ENCODE results near the gene SBF1. TPM values are rescaled to one million over a fixed set of nuclear protein-coding genes. Genes with fewer than 3 reads are reported as not detected.
"Not testable (repeated sequence)": the region's sequence is repeated elsewhere in the genome, so short reads cannot be mapped to it uniquely, and the experiment has no call there.

The SBF1 gene
- total and polyA plus RNA-seq, 2 experiments from 2014 or later, result 25.2 to 92.0 TPM

DNA sequence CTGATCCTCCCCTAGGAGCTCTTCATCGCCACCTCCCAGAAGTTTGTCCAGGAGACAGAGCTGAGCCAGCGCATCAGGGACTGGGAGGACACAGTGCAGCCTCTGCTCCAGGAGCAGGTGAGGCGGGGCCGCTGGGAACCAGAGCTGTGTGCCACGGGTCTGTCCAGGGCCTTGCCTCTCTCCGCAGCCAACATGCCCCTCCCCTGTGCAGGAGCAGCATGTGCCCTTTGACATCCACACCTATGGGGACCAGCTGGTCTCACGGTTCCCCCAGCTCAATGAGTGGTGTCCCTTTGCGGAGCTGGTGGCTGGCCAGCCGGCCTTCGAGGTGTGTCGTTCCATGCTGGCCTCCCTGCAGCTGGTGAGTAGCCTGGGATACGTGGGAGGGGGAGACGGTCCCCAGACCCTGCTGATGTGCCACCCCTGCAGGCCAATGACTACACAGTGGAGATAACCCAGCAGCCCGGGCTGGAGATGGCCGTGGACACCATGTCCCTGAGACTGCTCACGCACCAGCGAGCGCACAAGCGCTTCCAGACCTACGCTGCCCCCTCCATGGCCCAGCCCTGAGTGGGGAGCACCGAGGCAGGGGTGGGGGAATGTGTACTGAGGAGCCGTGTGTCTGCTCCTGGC, 48.1 kb upstream of the SBF1 start:
- DNase-seq, result no peak
- Histone ChIP-seq H3K4me3 (no peak overlapping the region), H3K9ac (no peak overlapping the region), H3F3A (ENCODE audit: insufficient read depth) (peaks cover 4% of the 10 kb centered on the region; the same call in 1 of the 2 replicates), H3K79me2 (ENCODE audit: insufficient read depth) (peaks cover 34% of the 10 kb centered on the region), H3K9me2 (ENCODE audit: insufficient read depth) (no peaks in the 10 kb centered on the region), H4K20me1 (ENCODE audit: insufficient read depth) (no peaks in the 10 kb centered on the region), H2AFZ (no peak overlapping the region), H3K9me3 (ENCODE audit: low read depth) (no peaks in the 10 kb centered on the region), H3K4me1 (ENCODE audit: insufficient read depth) (no peaks in the 10 kb centered on the region), H3K36me3 (ENCODE audit: low read depth) (0 out of 2 replicates have a peak, but pooled peaks cover 6% of the 10 kb centered on the region), H3K27ac (no peak overlapping the region), H3K27me3 (replicated peaks; ENCODE audit: insufficient read depth) (no peaks in the 10 kb centered on the region), H3K4me2 (ENCODE audit: unreplicated experiment) (no peak overlapping the region)
- in situ Hi-C loops (cut with MboI), result no loop called here
- TF ChIP-seq EZH2phosphoT487 (IDR thresholded peaks at IDR 0.05; ENCODE audit: insufficient read depth, low read depth) (no peak), EZH2 (IDR thresholded peaks at IDR 0.05; ENCODE audit: insufficient read depth, poor library complexity, severe bottlenecking) (no peak)
- 88 to 90% methylated on average over 22 of the region's 22 CpGs for WGBS, 2 experiments (ENCODE audit: low coverage in 1 of 2, low lambda C conversion rate in 2 of 2, missing lambda C conversion rate in 2 of 2)

DNA sequence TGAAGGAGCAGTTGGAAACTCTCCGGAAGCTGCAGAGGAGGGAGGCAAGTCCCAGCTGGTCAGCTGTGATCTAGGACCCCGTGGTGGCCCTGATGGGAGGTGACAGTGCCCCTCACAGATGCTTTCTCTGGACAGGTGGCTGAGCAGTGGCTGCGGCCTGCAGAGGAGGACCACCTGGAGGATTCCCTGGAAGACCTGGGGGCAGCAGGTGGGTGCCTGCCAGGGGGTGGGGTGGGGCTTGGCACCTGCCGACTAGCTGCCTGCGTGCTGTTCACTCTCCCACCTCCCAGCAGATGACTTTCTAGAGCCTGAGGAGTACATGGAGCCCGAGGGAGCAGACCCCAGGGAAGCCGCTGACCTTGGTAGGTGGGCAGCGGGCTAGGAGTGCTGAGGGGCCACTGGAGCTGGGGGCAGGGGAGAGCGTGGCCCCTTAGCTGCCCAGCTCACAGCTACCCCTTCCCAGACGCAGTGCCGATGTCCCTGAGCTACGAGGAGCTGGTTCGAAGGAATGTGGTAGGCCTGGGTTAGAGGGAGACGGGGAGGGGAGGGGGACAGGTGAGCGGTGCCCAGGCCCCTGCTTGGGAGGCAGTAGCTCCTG, 47.5 kb upstream of the SBF1 start:
- no peak overlapping the region for H3K27ac ChIP-seq
- TF ChIP-seq EZH2 (IDR thresholded peaks at IDR 0.05; ENCODE audit: insufficient read depth, poor library complexity, severe bottlenecking) (no peak), EZH2phosphoT487 (IDR thresholded peaks at IDR 0.05; ENCODE audit: insufficient read depth, low read depth) (no peak)
- DNase-seq, result no peak
- WGBS, 2 experiments (ENCODE audit: low coverage in 1 of 2, low lambda C conversion rate in 2 of 2, missing lambda C conversion rate in 2 of 2), result 87 to 93% methylated on average over 11 to 15 of the region's 15 CpGs
- H3K4me3 ChIP-seq, result no peak overlapping the region
- 0 out of 2 replicates have a peak, but pooled peaks cover 1% of the 10 kb centered on the region for H3F3A ChIP-seq (ENCODE audit: insufficient read depth)
- H4K20me1 ChIP-seq (ENCODE audit: insufficient read depth), result no peaks in the 10 kb centered on the region
- in situ Hi-C loops (cut with MboI), result no loop called here
- H3K4me1 ChIP-seq (ENCODE audit: insufficient read depth), result no peaks in the 10 kb centered on the region
- H3K9me3 ChIP-seq (ENCODE audit: low read depth), result no peaks in the 10 kb centered on the region
- H3K4me2 ChIP-seq (ENCODE audit: unreplicated experiment), result no peak overlapping the region
- no peak overlapping the region for H3K9ac ChIP-seq
- H3K27me3 ChIP-seq (replicated peaks; ENCODE audit: insufficient read depth), result no peaks in the 10 kb centered on the region
- H2AFZ ChIP-seq, result no peak overlapping the region
- H3K79me2 ChIP-seq (ENCODE audit: insufficient read depth), result peaks cover 34% of the 10 kb centered on the region
- 0 out of 2 replicates have a peak, but pooled peaks cover 6% of the 10 kb centered on the region for H3K36me3 ChIP-seq (ENCODE audit: low read depth)
- H3K9me2 ChIP-seq (ENCODE audit: insufficient read depth), result no peaks in the 10 kb centered on the region

DNA sequence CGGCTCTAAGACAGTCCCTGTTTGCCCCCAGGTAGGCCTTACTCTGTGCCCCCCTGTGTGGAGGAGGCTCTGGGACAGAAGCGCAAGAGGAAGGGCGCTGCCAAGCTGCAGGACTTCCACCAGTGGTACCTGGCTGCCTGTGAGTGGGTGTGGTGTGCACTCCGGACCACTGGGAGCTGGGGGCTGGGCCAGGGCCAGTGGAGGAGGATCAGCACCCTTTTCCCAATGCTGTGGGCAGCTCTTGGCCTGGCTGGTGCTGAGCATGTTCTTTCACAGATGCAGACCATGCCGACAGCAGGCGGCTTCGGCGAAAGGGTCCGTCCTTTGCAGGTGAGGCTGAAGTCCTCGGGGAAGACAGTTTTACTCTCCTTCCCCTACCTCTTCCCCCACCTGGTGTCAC, 46.9 kb upstream of the SBF1 start:
- in situ Hi-C loops (cut with MboI), result no loop called here
- WGBS, 2 experiments (ENCODE audit: low coverage in 1 of 2, low lambda C conversion rate in 2 of 2, missing lambda C conversion rate in 2 of 2), result 85 to 92% methylated on average over 10 of the region's 10 CpGs

DNA sequence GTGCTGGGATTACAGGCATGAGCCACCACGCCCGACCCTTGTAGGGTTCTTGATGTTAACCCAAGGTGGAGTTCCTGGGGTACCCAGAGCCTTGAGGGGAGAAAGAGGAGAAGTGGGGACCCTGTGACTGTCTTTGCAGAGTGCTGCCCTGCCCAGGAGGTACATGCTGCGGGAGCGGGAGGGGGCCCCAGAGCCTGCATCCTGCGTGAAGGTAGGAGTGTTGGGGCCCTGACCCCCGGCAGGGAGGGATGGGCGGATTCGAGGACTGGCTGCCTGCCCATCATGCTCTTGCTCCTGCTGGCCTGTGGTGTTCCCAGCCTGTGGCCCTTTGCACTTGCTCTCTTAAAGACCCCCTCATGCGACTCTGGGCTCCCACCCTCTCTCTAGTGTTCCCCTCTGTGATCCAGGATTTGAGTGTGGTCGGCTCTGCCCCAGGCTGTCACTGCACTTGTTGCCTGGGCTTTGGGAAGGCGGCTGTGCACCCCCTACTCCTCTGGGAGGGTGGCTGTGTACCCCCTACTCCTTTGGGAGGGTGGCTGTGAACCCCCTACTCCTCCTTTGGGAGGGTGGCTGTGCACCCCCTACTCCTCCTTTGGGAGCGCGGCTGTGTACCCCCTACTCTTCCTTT, 46.1 kb upstream of the SBF1 start:
- Histone ChIP-seq H4K20me1 (ENCODE audit: insufficient read depth) (no peaks in the 10 kb centered on the region), H3K9ac (no peak overlapping the region), H3K36me3 (ENCODE audit: low read depth) (0 out of 2 replicates have a peak, but pooled peaks cover 6% of the 10 kb centered on the region), H3K27ac (no peak overlapping the region), H3F3A (ENCODE audit: insufficient read depth) (no peaks in the 10 kb centered on the region), H3K4me2 (ENCODE audit: unreplicated experiment) (no peak overlapping the region), H2AFZ (no peak overlapping the region), H3K9me3 (ENCODE audit: low read depth) (no peaks in the 10 kb centered on the region), H3K27me3 (replicated peaks; ENCODE audit: insufficient read depth) (no peaks in the 10 kb centered on the region), H3K4me1 (ENCODE audit: insufficient read depth) (no peaks in the 10 kb centered on the region), H3K9me2 (ENCODE audit: insufficient read depth) (no peaks in the 10 kb centered on the region), H3K4me3 (no peak overlapping the region), H3K79me2 (ENCODE audit: insufficient read depth) (peaks cover 45% of the 10 kb centered on the region)
- TF ChIP-seq EZH2 (IDR thresholded peaks at IDR 0.05; ENCODE audit: insufficient read depth, poor library complexity, severe bottlenecking), result no peak
- no peak for TF ChIP-seq EZH2phosphoT487 (IDR thresholded peaks at IDR 0.05; ENCODE audit: insufficient read depth, low read depth)
- 92% methylated on average over 12 to 13 of the region's 13 CpGs for WGBS, 2 experiments (ENCODE audit: low coverage in 1 of 2, low lambda C conversion rate in 2 of 2, missing lambda C conversion rate in 2 of 2)
- no peak for DNase-seq
- in situ Hi-C loops (cut with MboI), result no loop called here

More for the DNA sequence above, 46.9 kb upstream of the SBF1 start:
- H3K9ac ChIP-seq, result no peak overlapping the region
- H3F3A ChIP-seq (ENCODE audit: insufficient read depth), result no peaks in the 10 kb centered on the region
- H3K27me3 ChIP-seq (replicated peaks; ENCODE audit: insufficient read depth), result no peaks in the 10 kb centered on the region
- no peaks in the 10 kb centered on the region for H3K9me3 ChIP-seq (ENCODE audit: low read depth)
- H2AFZ ChIP-seq, result no peak overlapping the region
- H3K27ac ChIP-seq, result no peak overlapping the region
- H3K4me2 ChIP-seq (ENCODE audit: unreplicated experiment), result no peak overlapping the region
- no peak for DNase-seq
- no peaks in the 10 kb centered on the region for H3K9me2 ChIP-seq (ENCODE audit: insufficient read depth)
- H3K4me1 ChIP-seq (ENCODE audit: insufficient read depth), result no peaks in the 10 kb centered on the region
- 0 out of 2 replicates have a peak, but pooled peaks cover 6% of the 10 kb centered on the region for H3K36me3 ChIP-seq (ENCODE audit: low read depth)
- no peak for TF ChIP-seq EZH2phosphoT487 (IDR thresholded peaks at IDR 0.05; ENCODE audit: insufficient read depth, low read depth)
- no peak for TF ChIP-seq EZH2 (IDR thresholded peaks at IDR 0.05; ENCODE audit: insufficient read depth, poor library complexity, severe bottlenecking)
- H4K20me1 ChIP-seq (ENCODE audit: insufficient read depth), result no peaks in the 10 kb centered on the region
- H3K79me2 ChIP-seq (ENCODE audit: insufficient read depth), result peaks cover 38% of the 10 kb centered on the region
- H3K4me3 ChIP-seq, result no peak overlapping the region

DNA sequence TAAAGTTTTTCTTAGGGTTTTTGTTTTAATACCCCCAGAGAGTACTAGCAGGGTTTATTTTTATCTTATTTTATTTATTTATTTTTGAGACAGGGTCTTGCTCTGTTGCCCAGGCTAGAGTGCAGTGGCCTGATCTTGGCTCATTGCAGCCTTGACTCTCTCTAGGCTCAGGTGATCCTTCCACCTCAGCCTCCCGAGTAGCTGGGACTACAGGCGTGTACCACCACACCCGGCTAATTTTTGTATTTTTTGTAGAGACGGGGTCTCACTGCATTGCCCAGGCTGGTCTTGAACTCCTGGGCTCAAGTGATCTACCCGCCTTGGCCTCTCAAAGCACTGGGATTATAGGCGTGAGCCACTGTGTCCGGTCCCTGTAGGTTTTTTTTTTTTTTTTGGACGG, 45.3 kb upstream of the SBF1 start:
- H3F3A ChIP-seq (ENCODE audit: insufficient read depth); H3K27me3 ChIP-seq (replicated peaks; ENCODE audit: insufficient read depth); H2AFZ ChIP-seq; H4K20me1 ChIP-seq (ENCODE audit: insufficient read depth); DNase-seq; H3K27ac ChIP-seq; H3K4me1 ChIP-seq (ENCODE audit: insufficient read depth); H3K4me3 ChIP-seq; in situ Hi-C loops (cut with MboI); H3K9me3 ChIP-seq (ENCODE audit: low read depth); H3K36me3 ChIP-seq (ENCODE audit: low read depth); H3K9ac ChIP-seq; H3K4me2 ChIP-seq (ENCODE audit: unreplicated experiment); H3K9me2 ChIP-seq (ENCODE audit: insufficient read depth): not testable (repeated sequence)
- H3K79me2 ChIP-seq (ENCODE audit: insufficient read depth), result peaks cover 48% of the 10 kb centered on the region
- 91 to 98% methylated on average over 8 of the region's 8 CpGs for WGBS, 2 experiments (ENCODE audit: low coverage in 1 of 2, low lambda C conversion rate in 2 of 2, missing lambda C conversion rate in 2 of 2)

All from GM23248 (cell line).